Gastroesophageal sphincter (tissue), 4 donors: ENCODE results near the gene OSCP1. TPM values are rescaled to one million over a fixed set of nuclear protein-coding genes. Genes with fewer than 3 reads are reported as not detected.
A peak's percentile ranks its signal among the peaks of the same experiment; 100 is the strongest.

Source experiments
- ATAC-seq: fragments of 150-250 bp; one replicate; pipeline ENCODE4 v1.9.1; 2016; ENCODE audit warnings: mild to moderate bottlenecking, moderate library complexity
- H3K27ac ChIP-seq, 4 donors: fragments of 200-600 bp; sonication (generic) in 3 of 4; 1 replicate in 3 of 4; 2 replicates in 1 of 4; pipeline ENCODE4 v1.5.1; 2016 to 2019
- H3K27me3 ChIP-seq: fragments of 200-600 bp; sonication (generic); one replicate; pipeline ENCODE4 v1.5.1; 2019
- H3K36me3 ChIP-seq, 2 donors: fragments of 200-600 bp; sonication (generic); one replicate each; pipeline ENCODE4 v1.5.1; 2019; ENCODE audit warnings: control low read depth in 1 of 2
- H3K4me1 ChIP-seq, 3 donors: fragments of 200-600 bp; sonication (generic); 1 replicate in 2 of 3; 2 replicates in 1 of 3; pipeline ENCODE4 v1.5.1; 2016 to 2019; ENCODE audit warnings: control low read depth in 2 of 3
- H3K4me3 ChIP-seq, 2 donors: fragments of 200-600 bp; sonication (generic); one replicate each; pipeline ENCODE4 v1.5.1; 2019; ENCODE audit warnings: mild to moderate bottlenecking in 1 of 2, moderate library complexity in 1 of 2
- H3K9me3 ChIP-seq, 3 donors: fragments of 200-600 bp; sonication (generic); one replicate each; pipeline ENCODE4 v1.5.1; 2017 to 2019; ENCODE audit warnings: control low read depth in 2 of 3
- EP300 ChIP-seq: sonication (generic); formaldehyde crosslinking; IDR thresholded peaks from one replicate; pipeline ENCODE4 v1.6.1; 2017; ENCODE audit warnings: antibody characterized with exemption, mild to moderate bottlenecking
- POLR2A ChIP-seq, 2 donors: fragments of 450-650 bp; IDR thresholded peaks; one replicate each; pipeline ENCODE4 v1.6.1; 2017; ENCODE audit warnings: antibody characterized with exemption in 2 of 2, mild to moderate bottlenecking in 2 of 2, moderate library complexity in 1 of 2
- POLR2AphosphoS5 ChIP-seq: sonication (generic); formaldehyde crosslinking; IDR thresholded peaks from one replicate; pipeline ENCODE4 v1.6.1; 2017; ENCODE audit warnings: antibody characterized with exemption
- WGBS, 2 donors: methylation state at CpG; one replicate each; pipeline ENCODE4 v1.1.5; 2018; ENCODE audit warnings: low coverage in 1 of 2; 5-methylcytosine and 5-hydroxymethylcytosine counted together
- total RNA-seq, 4 donors: library from RNA; depleted of rRNA; stranded (reverse); fragments of >200 nt; gene quantifications; one replicate each; pipeline ENCODE4 v1.1.0, GENCODE V29; 2016
- TF ChIP-seq, protein P1 (sequence below), 4 experiments: fragments of 200-600 bp in 2 of 4; fragments of 450-650 bp in 2 of 4; sonication (generic) in 1 of 4; IDR thresholded peaks; one replicate each; pipeline ENCODE4 v1.5.1; 2017 to 2019; ENCODE audit warnings: antibody characterized with exemption in 4 of 4, mild to moderate bottlenecking in 2 of 4, moderate library complexity in 2 of 4

OSCP1 gene
- total RNA-seq, 4 donors from 2014 or later: 6.5 to 13.9 (median 10.0) TPM

DNA sequence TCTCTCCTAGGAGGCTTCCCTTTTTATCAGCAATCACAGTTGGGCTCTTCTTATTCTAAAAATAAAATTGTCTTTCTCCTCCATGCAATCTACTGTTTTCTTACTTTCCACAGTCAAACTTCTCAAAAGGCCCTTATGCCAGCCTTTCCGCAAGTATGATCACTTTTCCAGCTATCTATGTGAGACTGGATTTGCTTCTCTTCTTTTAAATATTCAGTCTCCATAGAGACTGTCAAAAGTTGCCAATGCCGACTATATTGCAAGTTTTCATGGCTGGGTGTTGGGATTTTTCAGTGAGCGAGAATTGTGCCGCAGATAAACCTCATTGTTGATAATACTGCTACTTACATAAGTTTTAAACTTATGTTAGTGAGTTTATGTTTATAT is 47.8 kb downstream of the OSCP1 start:
- TF ChIP-seq, protein P1, sequence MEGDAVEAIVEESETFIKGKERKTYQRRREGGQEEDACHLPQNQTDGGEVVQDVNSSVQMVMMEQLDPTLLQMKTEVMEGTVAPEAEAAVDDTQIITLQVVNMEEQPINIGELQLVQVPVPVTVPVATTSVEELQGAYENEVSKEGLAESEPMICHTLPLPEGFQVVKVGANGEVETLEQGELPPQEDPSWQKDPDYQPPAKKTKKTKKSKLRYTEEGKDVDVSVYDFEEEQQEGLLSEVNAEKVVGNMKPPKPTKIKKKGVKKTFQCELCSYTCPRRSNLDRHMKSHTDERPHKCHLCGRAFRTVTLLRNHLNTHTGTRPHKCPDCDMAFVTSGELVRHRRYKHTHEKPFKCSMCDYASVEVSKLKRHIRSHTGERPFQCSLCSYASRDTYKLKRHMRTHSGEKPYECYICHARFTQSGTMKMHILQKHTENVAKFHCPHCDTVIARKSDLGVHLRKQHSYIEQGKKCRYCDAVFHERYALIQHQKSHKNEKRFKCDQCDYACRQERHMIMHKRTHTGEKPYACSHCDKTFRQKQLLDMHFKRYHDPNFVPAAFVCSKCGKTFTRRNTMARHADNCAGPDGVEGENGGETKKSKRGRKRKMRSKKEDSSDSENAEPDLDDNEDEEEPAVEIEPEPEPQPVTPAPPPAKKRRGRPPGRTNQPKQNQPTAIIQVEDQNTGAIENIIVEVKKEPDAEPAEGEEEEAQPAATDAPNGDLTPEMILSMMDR (IDR thresholded peaks at IDR 0.05): no peak
- TF ChIP-seq POLR2AphosphoS5 (no peak), EP300 (no peak), POLR2A (IDR thresholded peaks at IDR 0.05) (no peak)

DNA sequence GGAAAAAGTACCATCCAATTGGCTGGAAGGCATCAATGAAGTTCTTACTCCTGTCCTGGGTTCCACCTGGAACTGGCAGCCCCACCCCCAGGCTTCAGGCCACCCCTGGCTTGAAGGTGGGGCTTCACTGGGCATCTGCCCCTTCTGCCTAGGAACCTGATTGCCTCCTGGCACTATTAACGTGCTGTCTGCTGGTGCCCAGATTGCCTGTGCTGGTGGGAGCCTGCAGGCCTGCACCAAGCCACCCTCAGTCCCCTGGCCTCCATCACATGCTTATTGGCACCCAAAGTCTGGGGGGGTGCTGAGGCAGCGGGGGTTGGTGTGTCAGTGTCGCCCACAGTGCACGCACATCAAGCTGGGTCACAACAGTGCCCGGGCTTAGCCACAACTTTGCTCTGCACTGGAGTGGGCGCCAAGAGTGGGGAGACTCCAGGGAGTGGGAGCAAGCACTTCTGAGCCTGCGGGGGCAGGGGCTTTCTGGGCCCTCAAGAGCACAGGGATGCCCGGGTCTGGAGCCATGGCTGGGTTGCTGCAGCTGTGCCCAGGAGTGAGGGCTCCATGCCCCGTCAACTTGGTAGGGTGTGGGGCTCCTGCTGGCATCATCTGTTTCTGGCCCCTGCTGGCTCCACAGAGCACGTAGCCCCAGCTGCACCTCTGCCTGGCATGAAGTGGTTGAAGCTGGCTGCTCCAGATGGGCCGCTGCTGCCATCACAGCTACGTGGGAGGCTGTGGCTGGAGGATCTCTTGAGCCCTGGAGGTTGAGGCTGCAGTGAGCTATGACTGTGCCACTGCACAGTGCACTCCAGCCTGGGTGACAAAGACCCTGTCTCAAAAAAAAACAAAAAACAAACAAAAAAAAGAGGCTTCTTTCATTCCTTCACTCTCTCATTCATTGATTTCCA is 48.4 kb downstream of the OSCP1 start:
- H3K9me3 ChIP-seq: no peaks in the 10 kb centered on the region
- no peak for ATAC-seq
- peaks cover 0 to 10% (median 0%) of the 10 kb centered on the region in 3 donors for H3K4me1 ChIP-seq
- H3K4me3 ChIP-seq: peak overlapping the region in 1 of 2 donors; percentile 29
- peak overlapping the region in 1 of 4 donors; percentile 53 for H3K27ac ChIP-seq
- H3K36me3 ChIP-seq: no peaks in the 10 kb centered on the region
- no peaks in the 10 kb centered on the region for H3K27me3 ChIP-seq
- WGBS, 2 donors: 100% methylated on average over 2 to 3 of the region's 12 CpGs
- TF ChIP-seq EP300: no peak

More for the DNA sequence above, 47.8 kb downstream of the OSCP1 start:
- peaks cover 0 to 7% (median 0%) of the 10 kb centered on the region in 3 donors for H3K4me1 ChIP-seq
- H3K27me3 ChIP-seq: no peaks in the 10 kb centered on the region
- no peaks in the 10 kb centered on the region for H3K36me3 ChIP-seq
- no peak overlapping the region for H3K27ac ChIP-seq
- ATAC-seq: no peak
- WGBS, 2 donors: 84 to 90% methylated on average over 4 of the region's 4 CpGs
- H3K9me3 ChIP-seq: no peaks in the 10 kb centered on the region
- H3K4me3 ChIP-seq: no peak overlapping the region

DNA sequence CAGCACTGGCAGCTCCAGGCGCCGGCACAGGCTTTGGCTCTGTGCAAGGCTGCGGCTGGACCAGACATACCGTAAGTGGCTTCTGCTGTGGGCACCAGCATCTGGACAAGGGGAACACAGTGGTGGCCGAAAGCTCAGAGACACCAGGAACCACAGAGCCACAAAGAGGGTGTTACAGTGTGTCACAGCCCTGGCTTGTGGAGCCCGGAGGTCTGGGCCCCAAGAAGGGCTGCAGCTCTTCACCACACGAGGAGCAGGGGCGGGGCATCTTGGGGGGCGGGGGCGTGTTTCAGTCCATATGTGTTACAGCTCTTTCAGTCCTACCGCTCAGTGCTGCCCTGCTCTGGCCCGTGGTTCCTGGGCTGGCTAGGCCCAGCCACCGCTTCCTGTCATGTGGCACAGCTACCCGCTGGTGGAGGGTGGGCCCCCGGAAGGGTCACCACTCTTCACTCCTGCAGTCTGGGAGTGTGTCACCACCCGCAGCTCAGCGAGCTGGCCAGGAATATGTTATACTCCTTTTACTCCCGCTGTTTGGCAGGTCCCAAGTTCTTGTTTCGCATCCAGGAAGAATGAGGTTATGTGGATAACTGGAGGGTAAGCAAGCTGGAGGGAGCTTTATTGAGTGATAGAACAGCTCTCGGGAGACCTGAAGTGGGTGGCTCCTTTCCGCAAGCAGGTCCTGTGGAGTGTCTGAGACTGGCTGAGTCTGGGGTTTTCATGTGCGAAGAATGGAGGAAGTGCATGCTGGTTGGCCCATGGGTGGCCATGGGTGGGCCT is 49.2 kb downstream of the OSCP1 start:
- Histone ChIP-seq H3K4me1 (peaks cover 0 to 18% (median 6%) of the 10 kb centered on the region in 3 donors), H3K27me3 (no peaks in the 10 kb centered on the region), H3K9me3 (no peaks in the 10 kb centered on the region), H3K36me3 (no peaks in the 10 kb centered on the region), H3K4me3 (peak overlapping the region in 1 of 2 donors; percentile 29), H3K27ac (peak overlapping the region in 1 of 4 donors; percentile 53)
- TF ChIP-seq POLR2A (IDR thresholded peaks at IDR 0.05) (peak; percentile 12 to 36), EP300 (no peak), POLR2AphosphoS5 (peak; percentile 25)
- TF ChIP-seq, protein P1 (IDR thresholded peaks at IDR 0.05): no peak
- peak; percentile 55 for ATAC-seq
- 60 to 82% methylated on average over 3 to 7 of the region's 22 CpGs for WGBS, 2 donors

DNA sequence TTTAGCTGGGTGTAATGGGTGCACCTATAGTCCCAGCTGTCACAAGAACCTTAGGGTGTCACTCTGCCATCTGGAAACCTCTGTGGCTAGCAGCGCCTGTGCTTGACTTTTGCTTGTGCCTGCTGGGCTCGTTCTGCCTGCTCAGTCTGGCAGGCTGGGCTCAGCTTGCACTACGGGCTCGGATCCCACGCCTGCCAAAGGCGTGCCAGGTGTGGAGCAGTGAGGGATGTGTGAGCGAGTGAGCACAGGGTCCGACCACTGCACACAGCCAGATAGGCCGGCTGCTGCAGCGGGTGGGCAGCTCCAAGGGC is 49.8 kb downstream of the OSCP1 start:
- Histone ChIP-seq H3K4me1 (peaks cover 0 to 24% (median 6%) of the 10 kb centered on the region in 3 donors), H3K36me3 (no peaks in the 10 kb centered on the region), H3K9me3 (no peaks in the 10 kb centered on the region), H3K4me3 (no peak overlapping the region), H3K27me3 (no peaks in the 10 kb centered on the region), H3K27ac (peak overlapping the region in 1 of 4 donors; percentile 53)
- ATAC-seq: no peak
- TF ChIP-seq, protein P1 (IDR thresholded peaks at IDR 0.05): no peak
- TF ChIP-seq POLR2AphosphoS5: no peak
- TF ChIP-seq POLR2A (IDR thresholded peaks at IDR 0.05): no peak
- no peak for TF ChIP-seq EP300
- WGBS, 2 donors: 86% methylated on average over 5 of the region's 10 CpGs; no CpG with 5 or more reads in 1 of the 2 donors

DNA sequence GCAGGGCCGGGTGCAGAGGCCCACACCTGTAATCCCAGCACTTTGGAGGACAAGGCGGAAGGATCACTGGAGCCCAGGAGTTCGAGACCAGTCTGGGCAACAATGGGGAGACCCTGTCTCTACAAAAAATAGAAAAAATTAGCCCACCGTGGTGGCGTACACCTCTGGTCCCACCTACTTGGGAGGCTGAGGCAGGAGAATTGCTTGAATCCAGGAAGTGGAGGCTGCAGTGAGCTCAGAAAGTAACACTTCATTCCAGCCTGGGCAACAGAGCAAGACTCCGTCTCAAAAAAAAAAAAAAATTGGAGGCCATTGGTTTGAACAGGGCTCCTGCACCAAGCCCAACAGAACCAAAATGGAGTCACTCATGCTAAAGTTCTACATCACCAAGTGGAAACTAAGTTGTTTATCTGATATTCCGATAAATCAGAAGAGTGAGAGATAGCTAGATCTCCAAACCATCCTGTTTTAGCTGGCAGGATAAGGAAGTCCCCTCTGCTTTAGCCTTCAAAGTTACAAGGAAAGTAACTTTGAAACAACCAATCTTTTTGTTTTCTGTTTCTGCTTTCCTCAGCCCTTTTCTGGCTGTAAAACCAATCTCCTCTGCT is 51.8 kb downstream of the OSCP1 start:
- no peak for ATAC-seq
- no peaks in the 10 kb centered on the region for H3K27me3 ChIP-seq
- no peak overlapping the region for H3K4me3 ChIP-seq
- TF ChIP-seq, protein P1 (IDR thresholded peaks at IDR 0.05): no peak
- no peak for TF ChIP-seq POLR2A (IDR thresholded peaks at IDR 0.05)
- TF ChIP-seq EP300: no peak
- TF ChIP-seq POLR2AphosphoS5: no peak
- peaks cover 0 to 8% of the 10 kb centered on the region in 2 donors for H3K36me3 ChIP-seq
- H3K9me3 ChIP-seq: no peaks in the 10 kb centered on the region
- WGBS, 2 donors: 79 to 92% methylated on average over 3 to 4 of the region's 7 CpGs
- peak overlapping the region in 3 of 4 donors; percentile 96 to 98 (median 98) for H3K27ac ChIP-seq
- peaks cover 0 to 34% (median 6%) of the 10 kb centered on the region in 3 donors for H3K4me1 ChIP-seq
